Heart left ventricle (tissue), 16 donors: ENCODE measurements around the gene FAM118B. TPM values are rescaled to one million over a fixed set of nuclear protein-coding genes. Genes with fewer than 3 reads are reported as not detected.

Experiments
- ATAC-seq, 4 donors: fragments of 200-7000 bp; cut with Tn5 transposase; one replicate each; pipeline ENCODE4 v1.9.1; 2020 to 2022; ENCODE audit warnings: moderate library complexity in 4 of 4, mild to moderate bottlenecking in 3 of 4, moderate number of reproducible peaks in 1 of 4
- DNase-seq, 5 donors: peaks; one replicate each; pipeline ENCODE4 v3.0.0-alpha.2; 2020
- H3K27ac ChIP-seq, 12 donors: fragments of 200-600 bp; sonication (generic) in 4 of 12; one replicate each; pipeline versions ENCODE4 v1.5.0 to v1.8.0; 2016 to 2022; ENCODE audit warnings: mild to moderate bottlenecking in 2 of 12
- H3K27me3 ChIP-seq, 9 donors: fragments of 200-600 bp; sonication (generic) in 2 of 9; one replicate each; pipeline versions ENCODE4 v1.5.1 to v1.8.0; 2016 to 2022; ENCODE audit warnings: mild to moderate bottlenecking in 3 of 9
- H3K36me3 ChIP-seq, 9 donors: fragments of 200-600 bp; sonication (generic) in 2 of 9; one replicate each; pipeline versions ENCODE4 v1.5.0 to v1.8.0; 2018 to 2022; ENCODE audit warnings: mild to moderate bottlenecking in 2 of 9
- H3K4me1 ChIP-seq, 12 donors: fragments of 200-600 bp; sonication (generic) in 4 of 12; one replicate each; pipeline versions ENCODE4 v1.5.0 to v1.8.0; 2016 to 2022; ENCODE audit warnings: mild to moderate bottlenecking in 3 of 12
- H3K4me3 ChIP-seq, 12 donors: fragments of 200-600 bp; sonication (generic) in 4 of 12; one replicate each; pipeline versions ENCODE4 v1.5.0 to v1.8.0; 2017 to 2022; ENCODE audit warnings: mild to moderate bottlenecking in 9 of 12, moderate library complexity in 4 of 12
- H3K9me3 ChIP-seq, 12 donors: fragments of 200-600 bp; sonication (generic) in 4 of 12; one replicate each; pipeline versions ENCODE4 v1.5.0 to v1.8.0; 2016 to 2022; ENCODE audit warnings: mild to moderate bottlenecking in 1 of 12
- CTCF ChIP-seq, 12 donors: fragments of 200-600 bp; sonication (generic) in 4 of 12; IDR thresholded peaks; one replicate each; pipeline versions ENCODE4 v1.5.0 to v1.8.0; 2018 to 2022; ENCODE audit warnings: antibody characterized with exemption in 12 of 12, mild to moderate bottlenecking in 5 of 12
- POLR2A ChIP-seq, 2 donors: fragments of 450-650 bp; IDR thresholded peaks; one replicate each; pipeline ENCODE4 v1.6.1; 2017; ENCODE audit warnings: antibody characterized with exemption in 2 of 2, mild to moderate bottlenecking in 2 of 2, moderate library complexity in 2 of 2
- WGBS, 4 donors: extraction: QIAGEN DNeasy Blood & Tissue Kit in 2 of 4; methylation state at CpG; one replicate each; pipeline versions ENCODE4 v1.1.5 to v1.1.7; 2013 to 2018; 5-methylcytosine and 5-hydroxymethylcytosine counted together
- intact Hi-C, 10 donors: fragments of 100-400 bp; cut with DNase I; formaldehyde crosslinking; loops; one replicate each; pipeline versions ENCODE4 v1.11.1 to v1.14.2; 2022
- polyA plus RNA-seq, 2 donors: library from polyadenylated mRNA; stranded (reverse); fragments of 200-250 nt; gene quantifications; one replicate each; pipeline ENCODE4 v1.2.3, GENCODE V29; 2013
- total RNA-seq, 9 donors: library from RNA; depleted of rRNA in 2 of 9; stranded (reverse); fragments of >200 nt in 2 of 9; fragmentation: NEBNext Ultra II Directional in 3 of 9; extraction: Animal tissue kit (Norgen Biotek cat#: 25700) in 3 of 9; gene quantifications; one replicate each; pipeline versions ENCODE4 v1.1.0 to v1.2.4, GENCODE V29; 2016 to 2023
- donor health status: ischemic (EF 13 %, LVEDD 7.1; RV severe dilation, severe dysfunction).
- donor health status: healthy with polysubstance abuse.
- donor health status: DM: no; HTN: yes; CAD: no.
- donor health status: DM: no; HTN: no; CAD: no.
- donor health status: ischemic (EF 25% LVEDD 6.9; RV normal size, moderate dysfunction).
- donor health status: ischemic (EF 25% LVEDD 5.7; RV mildly dilated, moderate dysfunction).
- donor health status: healthy.
- donor health status: DM: yes; HTN: yes; CAD: no.
- donor health status: ischemic (EF 35%, LVEDD 5.7; RV mildly dilated, moderate dysfunction).
- donor health status: nonischemic (EF 11% LVEDD 7.7; RV severe dilation, severe dysfunction).
- donor health status: DM: yes; HTN: yes; CAD: no.
- donor health status: PGD.
- donor health status: ischemic (EF 29% LVEDD 5.4; RV normal size, mild dysfunction).
- donor health status: nonischemic (EF 23%, LVEDD 6.1; RV moderate dilation, normal function).

The FAM118B gene
- total and polyA plus RNA-seq, 11 donors, result 8.5 to 41.0 (median 21.8) TPM

- DNase-seq (no peak), ATAC-seq (peak in 3 of 4 donors; percentile 38 to 76 (median 49))
- Histone ChIP-seq H3K27me3 (no peaks in the 10 kb centered on the region), H3K27ac (peak overlapping the region in 5 of 12 donors; percentile 2 to 23 (median 10)), H3K9me3 (no peaks in the 10 kb centered on the region), H3K4me3 (no peak overlapping the region), H3K4me1 (peaks cover 0 to 29% (median 21%) of the 10 kb centered on the region in 12 donors), H3K36me3 (peaks cover 0 to 46% (median 19%) of the 10 kb centered on the region in 9 donors)
- intact Hi-C loops, result no loop called here
- TF ChIP-seq CTCF (IDR thresholded peaks at IDR 0.05) (no peak), POLR2A (IDR thresholded peaks at IDR 0.05) (no peak)
- WGBS, 4 donors, result 50 to 64% (median 51%) methylated on average over 6 of the region's 6 CpGs
Observed at GRCh38 chr11:126231725-126232459, 20.3 kb downstream of the FAM118B start.

GRCh38 chr11:126232683-126233082 is 21.1 kb downstream of the FAM118B start:
- ATAC-seq, result no peak
- Histone ChIP-seq H3K27ac (no peak overlapping the region), H3K36me3 (peaks cover 0 to 46% (median 19%) of the 10 kb centered on the region in 9 donors), H3K4me1 (peaks cover 0 to 29% (median 21%) of the 10 kb centered on the region in 12 donors), H3K9me3 (no peaks in the 10 kb centered on the region), H3K27me3 (no peaks in the 10 kb centered on the region), H3K4me3 (no peak overlapping the region)
- no peak for TF ChIP-seq CTCF (IDR thresholded peaks at IDR 0.05)
- no peak for TF ChIP-seq POLR2A (IDR thresholded peaks at IDR 0.05)
- DNase-seq, result no peak
- 87 to 91% (median 90%) methylated on average over 3 of the region's 3 CpGs for WGBS, 4 donors
- intact Hi-C loops, result no loop called here

GRCh38 chr11:126233391-126233790 is 21.8 kb downstream of the FAM118B start:
- TF ChIP-seq POLR2A (IDR thresholded peaks at IDR 0.05), result no peak
- no peak for TF ChIP-seq CTCF (IDR thresholded peaks at IDR 0.05)
- Histone ChIP-seq H3K4me3 (no peak overlapping the region), H3K9me3 (no peaks in the 10 kb centered on the region), H3K36me3 (peaks cover 0 to 54% (median 24%) of the 10 kb centered on the region in 9 donors), H3K4me1 (peaks cover 0 to 29% (median 21%) of the 10 kb centered on the region in 12 donors), H3K27me3 (no peaks in the 10 kb centered on the region), H3K27ac (no peak overlapping the region)
- 87 to 98% (median 92%) methylated on average over 4 of the region's 4 CpGs for WGBS, 4 donors
- ATAC-seq (no peak), DNase-seq (no peak)
- intact Hi-C loops, result no loop called here

- Histone ChIP-seq H3K36me3 (peaks cover 0 to 72% (median 57%) of the 10 kb centered on the region in 9 donors), H3K27ac (no peak overlapping the region)
- 66 to 84% (median 79%) methylated on average over 2 of the region's 2 CpGs for WGBS, 4 donors
Observed at GRCh38 chr11:126246636-126247035, 35.1 kb downstream of the FAM118B start.

More at GRCh38 chr11:126246636-126247035, 35.1 kb downstream of the FAM118B start:
- TF ChIP-seq CTCF (IDR thresholded peaks at IDR 0.05), result no peak
- TF ChIP-seq POLR2A (IDR thresholded peaks at IDR 0.05), result no peak
- H3K4me3 ChIP-seq, result no peak overlapping the region
- H3K9me3 ChIP-seq, result no peaks in the 10 kb centered on the region
- H3K4me1 ChIP-seq, result no peaks in the 10 kb centered on the region
- intact Hi-C loops, result no loop called here
- no peaks in the 10 kb centered on the region for H3K27me3 ChIP-seq
- DNase-seq, result no peak
- no peak for ATAC-seq
